Stomach (tissue), 4 donors: Measurements from ENCODE around the gene CELF4.

Experiments used
- POLR2A ChIP-seq, 4 donors: fragments of 450-650 bp; IDR thresholded peaks; one replicate each; pipeline ENCODE4 v1.6.1; 2016; ENCODE audit warnings: antibody characterized with exemption in 4 of 4, control low read depth in 2 of 4, mild to moderate bottlenecking in 1 of 4, moderate library complexity in 1 of 4
- POLR2AphosphoS5 ChIP-seq, 3 donors: sonication (generic); formaldehyde crosslinking; IDR thresholded peaks; one replicate each; pipeline ENCODE4 v1.6.1; 2016; ENCODE audit warnings: antibody characterized with exemption in 3 of 3
- TF ChIP-seq, protein P1 (sequence below), 7 experiments: fragments of 450-650 bp in 4 of 7; fragments of 200-600 bp in 3 of 7; sonication (generic) in 3 of 7; IDR thresholded peaks; one replicate each; pipeline ENCODE4 v1.5.1; 2016 to 2019; ENCODE audit warnings: antibody characterized with exemption in 7 of 7, control low read depth in 2 of 7, mild to moderate bottlenecking in 1 of 7

DNA sequence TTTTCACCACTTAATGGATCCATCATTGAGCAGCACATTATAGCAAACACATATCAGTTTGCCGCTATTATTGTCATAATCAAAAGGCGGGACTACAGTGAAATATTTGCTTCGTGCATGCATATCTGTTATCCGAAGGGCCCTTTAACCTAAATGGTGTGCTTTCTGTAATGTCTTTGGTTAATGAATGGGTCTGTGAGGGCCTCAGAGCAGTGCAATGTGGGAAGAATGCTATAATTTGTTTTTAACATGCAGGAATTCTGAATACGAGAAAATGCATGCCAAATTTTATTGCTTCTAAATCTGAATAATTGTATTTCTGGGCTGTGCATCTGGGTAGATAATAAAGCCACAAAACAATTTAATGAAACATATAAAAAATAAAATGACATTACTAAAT, 32.8 kb upstream of the CELF4 start:
- TF ChIP-seq, protein P1, sequence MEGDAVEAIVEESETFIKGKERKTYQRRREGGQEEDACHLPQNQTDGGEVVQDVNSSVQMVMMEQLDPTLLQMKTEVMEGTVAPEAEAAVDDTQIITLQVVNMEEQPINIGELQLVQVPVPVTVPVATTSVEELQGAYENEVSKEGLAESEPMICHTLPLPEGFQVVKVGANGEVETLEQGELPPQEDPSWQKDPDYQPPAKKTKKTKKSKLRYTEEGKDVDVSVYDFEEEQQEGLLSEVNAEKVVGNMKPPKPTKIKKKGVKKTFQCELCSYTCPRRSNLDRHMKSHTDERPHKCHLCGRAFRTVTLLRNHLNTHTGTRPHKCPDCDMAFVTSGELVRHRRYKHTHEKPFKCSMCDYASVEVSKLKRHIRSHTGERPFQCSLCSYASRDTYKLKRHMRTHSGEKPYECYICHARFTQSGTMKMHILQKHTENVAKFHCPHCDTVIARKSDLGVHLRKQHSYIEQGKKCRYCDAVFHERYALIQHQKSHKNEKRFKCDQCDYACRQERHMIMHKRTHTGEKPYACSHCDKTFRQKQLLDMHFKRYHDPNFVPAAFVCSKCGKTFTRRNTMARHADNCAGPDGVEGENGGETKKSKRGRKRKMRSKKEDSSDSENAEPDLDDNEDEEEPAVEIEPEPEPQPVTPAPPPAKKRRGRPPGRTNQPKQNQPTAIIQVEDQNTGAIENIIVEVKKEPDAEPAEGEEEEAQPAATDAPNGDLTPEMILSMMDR (IDR thresholded peaks at IDR 0.05) = no peak
- TF ChIP-seq POLR2A (IDR thresholded peaks at IDR 0.05) (no peak), POLR2AphosphoS5 (IDR thresholded peaks at IDR 0.05) (no peak)
